Nephron (organoid): ENCODE measurements around the gene ANKRD60.

Experiments
- H3K27ac Mint-ChIP-seq, 3 experiments: 2 replicates each; pipeline ENCODE4 v1.8.0; 2020; ENCODE audit warnings: mixed read lengths in 3 of 3, mild to moderate bottlenecking in 2 of 3, moderate library complexity in 1 of 3
- H3K27me3 Mint-ChIP-seq: 2 replicates; pipeline ENCODE4 v1.8.0; 2021; ENCODE audit warnings: low read depth, mild to moderate bottlenecking, moderate library complexity, mixed read lengths
- H3K36me3 Mint-ChIP-seq: 2 replicates; pipeline ENCODE4 v1.8.0; 2020; ENCODE audit warnings: low read depth, mixed read lengths
- H3K4me1 Mint-ChIP-seq: 2 replicates; pipeline ENCODE4 v1.8.0; 2020; ENCODE audit warnings: mixed read lengths
- H3K4me3 Mint-ChIP-seq, 3 experiments: 2 replicates each; pipeline ENCODE4 v1.8.0; 2020; ENCODE audit warnings: mild to moderate bottlenecking in 3 of 3, mixed read lengths in 3 of 3, moderate library complexity in 2 of 3
- H3K9me3 Mint-ChIP-seq: 2 replicates; pipeline ENCODE4 v1.8.0; 2020; ENCODE audit warnings: mixed read lengths
- CTCF ChIP-seq, 3 experiments: fragments of 200-600 bp; sonication (generic); IDR thresholded peaks; one replicate each; pipeline ENCODE4 v1.5.0; 2021; ENCODE audit warnings: antibody characterized with exemption in 3 of 3; ENCODE audit not compliant: unreplicated experiment in 3 of 3

ANKRD60 gene

GRCh38 chr20:58228484-58229197 is at the start of gene ANKRD60:
ANKRD60 (minus strand) TSS chr20:58228653; CDS start chr20:58228653, 0 bp downstream.
- peaks cover 10% of the 10 kb centered on the region for H3K9me3 Mint-ChIP-seq
- no peak for TF ChIP-seq CTCF (IDR thresholded peaks at IDR 0.05; ENCODE audit: unreplicated experiment in 3 of 3)
- peak within 1 kb of the TSS; percentile 75 to 80 (median 77) for H3K4me3 Mint-ChIP-seq
- H3K27ac Mint-ChIP-seq, result peak within 1 kb of the TSS in 2 of 3 experiments; percentile 2 to 3
- peaks cover 83% of the 10 kb centered on the region for H3K27me3 Mint-ChIP-seq
- peaks cover 26% of the 10 kb centered on the region for H3K4me1 Mint-ChIP-seq
- peaks cover 21% of the 10 kb centered on the region for H3K36me3 Mint-ChIP-seq

GRCh38 chr20:58277578-58278472 is 49.4 kb upstream of the ANKRD60 start:
- H3K4me1 Mint-ChIP-seq, result peaks cover 14% of the 10 kb centered on the region
- H3K27ac Mint-ChIP-seq, result peak overlapping the region; percentile 63 to 90 (median 84)
- TF ChIP-seq CTCF (IDR thresholded peaks at IDR 0.05; ENCODE audit: unreplicated experiment in 3 of 3), result no peak
- H3K4me3 Mint-ChIP-seq, result no peak overlapping the region
- peaks cover 17% of the 10 kb centered on the region for H3K9me3 Mint-ChIP-seq
- H3K36me3 Mint-ChIP-seq, result peaks cover 37% of the 10 kb centered on the region
- H3K27me3 Mint-ChIP-seq, result no peaks in the 10 kb centered on the region

DNA sequence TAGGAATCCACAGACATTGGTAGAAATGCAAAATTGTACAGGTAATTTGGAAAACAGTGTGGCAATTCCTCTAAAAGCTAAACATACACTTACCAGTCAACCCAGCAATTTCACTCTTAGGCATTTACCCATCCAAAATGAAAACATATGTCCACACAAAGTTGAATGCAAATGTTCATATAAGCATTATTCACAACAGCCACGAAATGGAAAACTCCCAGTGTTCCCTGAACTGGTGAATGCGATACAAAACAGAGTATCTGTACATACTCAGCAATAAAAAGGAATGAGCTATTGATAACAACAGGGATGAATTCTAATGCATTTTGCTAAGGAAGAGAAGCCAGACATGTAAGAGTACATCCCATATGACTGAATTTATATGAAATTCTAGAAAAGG is 48.7 kb upstream of the ANKRD60 start:
- Mint-ChIP-seq H3K4me1 (peaks cover 16% of the 10 kb centered on the region), H3K9me3 (peaks cover 17% of the 10 kb centered on the region), H3K27me3 (no peaks in the 10 kb centered on the region), H3K4me3 (no peak overlapping the region), H3K27ac (peak overlapping the region; percentile 63 to 90 (median 84)), H3K36me3 (peaks cover 38% of the 10 kb centered on the region)
- no peak for TF ChIP-seq CTCF (IDR thresholded peaks at IDR 0.05; ENCODE audit: unreplicated experiment in 3 of 3)

DNA sequence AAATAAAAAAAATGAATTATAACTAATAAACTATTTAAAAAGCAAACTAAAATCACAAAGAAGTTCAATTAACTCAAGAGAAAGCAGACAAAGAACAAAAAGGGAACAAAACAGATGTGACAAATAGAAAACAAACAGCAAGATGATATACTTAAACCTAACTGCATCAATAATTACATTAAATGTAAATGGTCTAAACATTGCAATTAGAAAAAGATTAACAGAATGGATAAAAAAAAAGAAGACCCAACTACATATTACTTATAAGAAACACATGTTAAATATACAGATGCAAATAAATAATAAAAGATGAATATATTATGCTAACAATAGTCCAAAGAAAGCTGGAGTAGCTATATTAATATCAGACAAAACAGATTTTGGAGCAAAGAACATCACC is 45.9 kb upstream of the ANKRD60 start:
- Mint-ChIP-seq H3K36me3 (peaks cover 44% of the 10 kb centered on the region), H3K27me3 (no peaks in the 10 kb centered on the region), H3K9me3 (peaks cover 17% of the 10 kb centered on the region), H3K4me3 (no peak overlapping the region), H3K4me1 (peaks cover 32% of the 10 kb centered on the region), H3K27ac (no peak overlapping the region)
- TF ChIP-seq CTCF (IDR thresholded peaks at IDR 0.05; ENCODE audit: unreplicated experiment in 3 of 3), result no peak

DNA sequence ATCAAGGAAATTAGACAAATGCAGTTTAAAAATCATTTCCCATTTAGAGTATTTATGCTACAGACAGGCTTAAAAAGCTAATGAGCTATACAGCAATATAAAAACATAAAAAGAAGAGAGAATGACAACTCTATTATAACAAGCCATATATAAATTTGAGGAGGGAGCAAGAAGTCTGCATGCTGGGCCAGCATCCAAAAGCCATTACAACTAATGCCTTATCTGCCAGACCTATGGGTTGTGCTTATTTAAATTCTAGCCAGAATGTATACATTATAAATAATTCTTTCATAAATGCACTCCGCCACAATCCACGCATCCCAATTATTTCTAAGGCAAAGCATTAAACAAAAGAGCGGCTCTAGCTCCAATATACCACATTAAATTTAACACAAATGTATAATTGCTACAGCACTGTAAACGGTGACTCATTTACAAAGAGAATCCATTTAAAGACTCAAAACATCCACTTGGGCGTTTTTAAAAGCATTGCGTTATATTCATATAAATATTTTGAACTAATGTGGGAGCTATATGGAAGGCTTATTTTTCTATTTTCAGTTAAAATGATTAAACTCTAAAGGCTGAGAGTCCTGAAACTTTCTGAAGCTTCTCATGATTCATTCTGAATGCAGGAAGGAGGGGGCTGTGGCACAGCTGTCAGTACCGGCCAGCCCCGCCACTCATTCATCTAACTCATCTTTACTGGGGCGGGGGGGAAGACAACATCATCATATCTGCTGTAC is 43.3 kb upstream of the ANKRD60 start:
- Mint-ChIP-seq H3K9me3 (peaks cover 17% of the 10 kb centered on the region), H3K4me1 (peaks cover 28% of the 10 kb centered on the region), H3K27ac (peak overlapping the region; percentile 74 to 95 (median 80)), H3K4me3 (peak overlapping the region in 1 of 3 experiments; percentile 31), H3K36me3 (peaks cover 56% of the 10 kb centered on the region), H3K27me3 (no peaks in the 10 kb centered on the region)
- TF ChIP-seq CTCF (IDR thresholded peaks at IDR 0.05; ENCODE audit: unreplicated experiment in 3 of 3), result no peak
